Activated T-helper 2 cell treated with anti-CD3 and anti-CD28 coated beads, Interferon-gamma antibody, Interleukin-2, Interleukin-4, amounts not matched to agents 10 μg/mL and 5 μg/mL and 100 μg/mL, durations not matched to agents 14 hours and 24 hours and 36 hours (primary cell): ENCODE measurements around the gene REPS2. TPM values are rescaled to one million over a fixed set of nuclear protein-coding genes. Genes with fewer than 3 reads are reported as not detected.

Experiments
- DNase-seq: peaks from one replicate; pipeline ENCODE4 v3.0.0; 2021; ENCODE audit warnings: low spot score
- H3K27ac Mint-ChIP-seq: one replicate; pipeline ENCODE4 v1.8.0; 2021; ENCODE audit warnings: mixed read lengths
- H3K27me3 Mint-ChIP-seq: one replicate; pipeline ENCODE4 v1.8.0; 2021; ENCODE audit warnings: low read depth, mixed read lengths
- H3K36me3 Mint-ChIP-seq: one replicate; pipeline ENCODE4 v1.8.0; 2021; ENCODE audit warnings: low read depth, mixed read lengths
- H3K4me1 Mint-ChIP-seq: one replicate; pipeline ENCODE4 v1.8.0; 2021; ENCODE audit warnings: low read depth, mixed read lengths
- H3K4me3 Mint-ChIP-seq: one replicate; pipeline ENCODE4 v1.8.0; 2021; ENCODE audit warnings: low read depth, mild to moderate bottlenecking, moderate library complexity, mixed read lengths
- H3K9me3 Mint-ChIP-seq: one replicate; pipeline ENCODE4 v1.8.0; 2021; ENCODE audit warnings: mixed read lengths
- intact Hi-C: fragments of 100-400 bp; cut with micrococcal nuclease; formaldehyde crosslinking; loops from one replicate; pipeline ENCODE4 v1.15.1; 2023
- total RNA-seq: library from RNA; stranded (reverse); gene quantifications from 2 replicates; pipeline ENCODE4 v1.2.3, GENCODE V29; 2022

REPS2 gene
- 0.02 TPM in 1 of 2 replicates, not detected in the other for total RNA-seq

GRCh38 chrX:16946361-16946964 lies at the start of gene REPS2:
Gene REPS2, plus strand, starts transcription at chrX:16946658. Its CDS starts 204 bp downstream, at chrX:16946862.
- peak within 1 kb of the TSS; percentile 75 for H3K4me3 Mint-ChIP-seq
- peaks cover 2% of the 10 kb centered on the region for H3K4me1 Mint-ChIP-seq
- no peaks in the 10 kb centered on the region for H3K9me3 Mint-ChIP-seq
- DNase-seq: peak; percentile 57
- H3K27ac Mint-ChIP-seq: no peak within 1 kb of the TSS
- no peaks in the 10 kb centered on the region for H3K36me3 Mint-ChIP-seq
- intact Hi-C loops: no loop called here
- H3K27me3 Mint-ChIP-seq: peaks cover 19% of the 10 kb centered on the region

GRCh38 chrX:16897445-16897844 lies 49.0 kb upstream of the REPS2 start:
- peaks cover 5% of the 10 kb centered on the region for H3K4me1 Mint-ChIP-seq
- H3K36me3 Mint-ChIP-seq: no peaks in the 10 kb centered on the region
- no peaks in the 10 kb centered on the region for H3K9me3 Mint-ChIP-seq
- no peak for DNase-seq
- intact Hi-C loops: no loop called here
- H3K27me3 Mint-ChIP-seq: peaks cover 4% of the 10 kb centered on the region
- no peak overlapping the region for H3K4me3 Mint-ChIP-seq
- H3K27ac Mint-ChIP-seq: no peak overlapping the region

- intact Hi-C loops: no loop called here
- H3K27me3 Mint-ChIP-seq: peaks cover 2% of the 10 kb centered on the region
- H3K27ac Mint-ChIP-seq: no peak overlapping the region
- H3K4me3 Mint-ChIP-seq: no peak overlapping the region
- H3K36me3 Mint-ChIP-seq: no peaks in the 10 kb centered on the region
- H3K4me1 Mint-ChIP-seq: no peaks in the 10 kb centered on the region
- no peaks in the 10 kb centered on the region for H3K9me3 Mint-ChIP-seq
- no peak for DNase-seq
Measured at GRCh38 chrX:16903274-16904022, 43.0 kb upstream of the REPS2 start.

GRCh38 chrX:16910376-16910775 lies 36.1 kb upstream of the REPS2 start:
- Mint-ChIP-seq H3K36me3 (no peaks in the 10 kb centered on the region), H3K27me3 (no peaks in the 10 kb centered on the region), H3K4me3 (no peak overlapping the region), H3K9me3 (no peaks in the 10 kb centered on the region), H3K4me1 (no peaks in the 10 kb centered on the region), H3K27ac (no peak overlapping the region)
- no peak for DNase-seq
- intact Hi-C loops: no loop called here

GRCh38 chrX:16914058-16914457 lies 32.4 kb upstream of the REPS2 start:
- intact Hi-C loops: no loop called here
- H3K36me3 Mint-ChIP-seq: no peaks in the 10 kb centered on the region
- peaks cover 3% of the 10 kb centered on the region for H3K27me3 Mint-ChIP-seq
- DNase-seq: no peak
- no peak overlapping the region for H3K27ac Mint-ChIP-seq
- no peak overlapping the region for H3K4me3 Mint-ChIP-seq
- H3K4me1 Mint-ChIP-seq: no peaks in the 10 kb centered on the region
- H3K9me3 Mint-ChIP-seq: no peaks in the 10 kb centered on the region

GRCh38 chrX:16916561-16916960 lies 29.9 kb upstream of the REPS2 start:
- H3K36me3 Mint-ChIP-seq: no peaks in the 10 kb centered on the region
- intact Hi-C loops: no loop called here
- H3K4me3 Mint-ChIP-seq: no peak overlapping the region
- no peak for DNase-seq
- no peaks in the 10 kb centered on the region for H3K9me3 Mint-ChIP-seq
- H3K4me1 Mint-ChIP-seq: no peaks in the 10 kb centered on the region
- H3K27me3 Mint-ChIP-seq: peaks cover 3% of the 10 kb centered on the region
- H3K27ac Mint-ChIP-seq: no peak overlapping the region

GRCh38 chrX:16917120-16917519 lies 29.3 kb upstream of the REPS2 start:
- Mint-ChIP-seq H3K4me1 (no peaks in the 10 kb centered on the region), H3K36me3 (no peaks in the 10 kb centered on the region), H3K27ac (no peak overlapping the region), H3K27me3 (peaks cover 3% of the 10 kb centered on the region), H3K9me3 (no peaks in the 10 kb centered on the region), H3K4me3 (no peak overlapping the region)
- DNase-seq: no peak
- intact Hi-C loops: no loop called here

- no peak for DNase-seq
- Mint-ChIP-seq H3K36me3 (no peaks in the 10 kb centered on the region), H3K9me3 (no peaks in the 10 kb centered on the region), H3K27ac (no peak overlapping the region), H3K27me3 (peaks cover 3% of the 10 kb centered on the region), H3K4me1 (no peaks in the 10 kb centered on the region), H3K4me3 (no peak overlapping the region)
- intact Hi-C loops: no loop called here
Measured at GRCh38 chrX:16918979-16919378, 27.5 kb upstream of the REPS2 start.

- H3K36me3 Mint-ChIP-seq: no peaks in the 10 kb centered on the region
- no peak overlapping the region for H3K4me3 Mint-ChIP-seq
- intact Hi-C loops: no loop called here
- H3K27me3 Mint-ChIP-seq: peaks cover 6% of the 10 kb centered on the region
- no peaks in the 10 kb centered on the region for H3K9me3 Mint-ChIP-seq
- no peaks in the 10 kb centered on the region for H3K4me1 Mint-ChIP-seq
- DNase-seq: no peak
- no peak overlapping the region for H3K27ac Mint-ChIP-seq
Measured at GRCh38 chrX:16920075-16920474, 26.4 kb upstream of the REPS2 start.

- Mint-ChIP-seq H3K9me3 (no peaks in the 10 kb centered on the region), H3K36me3 (no peaks in the 10 kb centered on the region), H3K27me3 (peaks cover 6% of the 10 kb centered on the region), H3K4me3 (no peak overlapping the region), H3K4me1 (no peaks in the 10 kb centered on the region), H3K27ac (no peak overlapping the region)
- intact Hi-C loops: no loop called here
- DNase-seq: no peak
Measured at GRCh38 chrX:16923157-16923556, 23.3 kb upstream of the REPS2 start.

- H3K27me3 Mint-ChIP-seq: peaks cover 3% of the 10 kb centered on the region
- H3K4me1 Mint-ChIP-seq: no peaks in the 10 kb centered on the region
- no peak overlapping the region for H3K27ac Mint-ChIP-seq
- H3K4me3 Mint-ChIP-seq: no peak overlapping the region
- H3K36me3 Mint-ChIP-seq: no peaks in the 10 kb centered on the region
- intact Hi-C loops: no loop called here
- no peak for DNase-seq
- no peaks in the 10 kb centered on the region for H3K9me3 Mint-ChIP-seq
Measured at GRCh38 chrX:16924631-16925480, 21.6 kb upstream of the REPS2 start.

GRCh38 chrX:16930392-16930791 lies 16.1 kb upstream of the REPS2 start:
- intact Hi-C loops: no loop called here
- no peak overlapping the region for H3K4me3 Mint-ChIP-seq
- no peak for DNase-seq
- peaks cover 2% of the 10 kb centered on the region for H3K27me3 Mint-ChIP-seq
- no peak overlapping the region for H3K27ac Mint-ChIP-seq
- no peaks in the 10 kb centered on the region for H3K36me3 Mint-ChIP-seq
- H3K4me1 Mint-ChIP-seq: no peaks in the 10 kb centered on the region
- H3K9me3 Mint-ChIP-seq: no peaks in the 10 kb centered on the region

- DNase-seq: no peak
- no peaks in the 10 kb centered on the region for H3K9me3 Mint-ChIP-seq
- no peaks in the 10 kb centered on the region for H3K4me1 Mint-ChIP-seq
- H3K27ac Mint-ChIP-seq: no peak overlapping the region
- peaks cover 2% of the 10 kb centered on the region for H3K27me3 Mint-ChIP-seq
- no peak overlapping the region for H3K4me3 Mint-ChIP-seq
- H3K36me3 Mint-ChIP-seq: no peaks in the 10 kb centered on the region
- intact Hi-C loops: no loop called here
Measured at GRCh38 chrX:16931371-16931770, 15.1 kb upstream of the REPS2 start.
